ENCODE measurements around the gene CACNA1D.

Gene CACNA1D

DNA sequence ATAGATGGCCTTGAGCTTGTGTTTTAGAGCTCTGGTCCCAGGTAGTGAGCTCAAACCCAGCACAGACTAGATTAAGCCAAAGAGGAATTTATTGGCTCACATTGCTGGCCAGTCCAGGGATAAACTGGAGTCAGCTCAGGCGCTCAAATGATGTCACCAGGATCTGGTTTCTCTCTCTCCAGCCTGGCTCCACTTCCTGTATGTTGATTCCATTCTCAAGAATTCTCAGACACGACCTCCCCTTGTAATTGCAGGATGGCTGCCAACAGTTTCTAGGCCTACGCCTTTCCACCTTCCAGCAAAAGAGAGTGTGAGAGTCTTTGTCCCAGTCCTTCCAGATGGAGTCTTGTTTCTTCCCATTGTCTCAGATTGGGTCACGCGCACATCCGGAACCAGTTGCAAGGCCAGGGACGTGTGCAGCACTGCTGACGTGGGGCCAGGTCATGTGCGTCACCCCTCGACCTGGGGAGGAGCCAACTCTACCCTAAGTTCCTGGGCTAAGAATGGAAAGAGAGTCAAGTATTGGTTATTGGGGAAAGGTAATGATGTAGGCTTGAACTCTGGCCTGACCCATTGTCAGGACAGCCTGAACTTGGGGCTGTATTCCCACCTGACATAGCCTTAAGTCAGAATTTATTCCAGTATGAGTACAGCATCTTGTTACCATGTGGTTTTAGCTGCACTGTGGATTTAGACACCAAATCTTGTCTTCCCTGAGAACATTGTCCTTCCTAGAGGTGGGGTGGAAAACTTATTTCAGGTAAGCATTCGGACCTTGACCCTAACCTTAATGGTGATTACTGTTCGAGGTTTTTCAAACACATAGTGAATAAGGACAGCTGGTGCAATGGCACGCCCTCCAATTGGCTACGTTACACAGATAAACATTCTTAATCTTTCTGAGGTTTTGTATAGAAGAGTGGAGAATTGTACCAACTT, 31.6 kb downstream of the CACNA1D start:
- H3K27ac ChIP-seq (ENCODE audit: low read depth, low read length, severe bottlenecking) = peak overlapping the region; percentile 31

DNA sequence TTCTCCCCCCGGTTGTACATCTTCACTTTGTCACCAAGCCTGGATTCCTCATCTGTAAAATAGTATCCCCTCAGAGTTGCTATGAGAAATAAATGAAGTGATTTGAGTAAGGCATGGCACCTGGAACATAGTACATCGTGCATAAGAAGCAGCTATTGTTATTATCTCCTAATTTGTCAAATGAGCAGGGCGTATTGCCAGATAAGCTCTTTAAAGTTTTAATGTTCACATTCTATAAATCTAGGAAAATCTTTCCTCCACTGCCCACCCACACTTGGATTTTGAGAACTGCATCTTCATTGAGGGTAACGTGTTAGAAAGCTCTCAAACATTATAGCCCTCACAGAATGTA, 32.3 kb downstream of the CACNA1D start:
- Histone ChIP-seq H3K9me3 (ENCODE audit: control insufficient read depth, low read length) (no peaks in the 10 kb centered on the region), H3K36me3 (ENCODE audit: control insufficient read depth, insufficient read depth, low read length) (no peaks in the 10 kb centered on the region), H3K27ac (ENCODE audit: low read depth, low read length, severe bottlenecking) (no peak overlapping the region), H3K4me3 (ENCODE audit: extremely low read depth, insufficient read depth, low read length, poor library complexity, severe bottlenecking) (no peak overlapping the region), H3K4me1 (ENCODE audit: control insufficient read depth, insufficient read depth, low read length, poor library complexity, severe bottlenecking) (no peaks in the 10 kb centered on the region)
- 71 to 100% methylated on average over 1 of the region's 4 CpGs for WGBS, 2 experiments (ENCODE audit: insufficient coverage in 2 of 2)

More for the DNA sequence above, 31.6 kb downstream of the CACNA1D start:
- H3K9me3 ChIP-seq (ENCODE audit: control insufficient read depth, low read length) = no peaks in the 10 kb centered on the region
- no peaks in the 10 kb centered on the region for H3K36me3 ChIP-seq (ENCODE audit: control insufficient read depth, insufficient read depth, low read length)
- WGBS, 2 experiments (ENCODE audit: insufficient coverage in 2 of 2) = 95 to 98% methylated on average over 8 to 12 of the region's 14 CpGs
- no peak overlapping the region for H3K4me3 ChIP-seq (ENCODE audit: extremely low read depth, insufficient read depth, low read length, poor library complexity, severe bottlenecking)
- no peaks in the 10 kb centered on the region for H3K4me1 ChIP-seq (ENCODE audit: control insufficient read depth, insufficient read depth, low read length, poor library complexity, severe bottlenecking)

DNA sequence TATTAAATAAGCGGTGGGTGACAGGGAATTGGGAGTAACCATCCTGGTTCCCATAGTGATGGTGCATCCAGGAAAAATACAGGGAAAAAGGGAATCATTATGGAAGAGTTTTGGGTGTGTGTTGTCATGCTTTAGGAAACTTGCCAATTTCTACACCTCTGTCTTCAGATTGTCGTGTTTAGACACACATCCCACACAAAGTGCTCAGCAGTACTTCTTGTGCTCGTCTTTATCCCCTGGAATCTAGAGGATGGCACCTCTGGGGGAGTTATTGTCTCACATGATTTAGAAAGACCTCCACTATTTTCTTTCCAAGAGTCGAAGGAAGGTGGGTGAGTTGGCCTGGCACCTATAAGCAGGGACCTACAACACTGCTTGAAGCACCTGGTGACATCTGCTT, 35.8 kb downstream of the CACNA1D start:
- Histone ChIP-seq H3K27ac (ENCODE audit: low read depth, low read length, severe bottlenecking) (no peak overlapping the region), H3K36me3 (ENCODE audit: control insufficient read depth, insufficient read depth, low read length) (no peaks in the 10 kb centered on the region), H3K4me1 (ENCODE audit: control insufficient read depth, insufficient read depth, low read length, poor library complexity, severe bottlenecking) (peaks cover 2% of the 10 kb centered on the region), H3K4me3 (ENCODE audit: extremely low read depth, insufficient read depth, low read length, poor library complexity, severe bottlenecking) (no peak overlapping the region), H3K9me3 (ENCODE audit: control insufficient read depth, low read length) (no peaks in the 10 kb centered on the region)
- WGBS, 2 experiments (ENCODE audit: insufficient coverage in 2 of 2) = 87 to 92% methylated on average over 1 to 2 of the region's 4 CpGs

DNA sequence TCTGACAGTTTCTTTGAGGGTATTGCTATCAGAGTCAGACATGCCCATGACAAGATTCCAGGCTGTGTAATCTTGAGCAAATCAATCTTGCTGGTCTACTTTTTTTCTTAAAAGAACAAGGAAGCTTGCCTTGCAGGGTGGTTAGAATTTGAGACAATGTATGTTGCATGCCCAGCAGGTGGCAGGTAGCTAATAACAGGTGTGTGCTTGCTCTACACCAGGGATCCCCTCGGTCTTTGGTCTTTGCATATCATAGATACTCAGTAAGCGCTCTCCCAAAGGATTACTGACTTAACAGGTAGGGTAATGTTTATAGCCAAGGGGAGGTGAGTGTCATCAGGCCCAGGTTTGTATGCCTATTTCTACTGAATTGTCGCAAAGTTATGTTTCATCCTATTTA, 37.3 kb downstream of the CACNA1D start:
- Histone ChIP-seq H3K36me3 (ENCODE audit: control insufficient read depth, insufficient read depth, low read length) (no peaks in the 10 kb centered on the region), H3K4me1 (ENCODE audit: control insufficient read depth, insufficient read depth, low read length, poor library complexity, severe bottlenecking) (peaks cover 4% of the 10 kb centered on the region), H3K9me3 (ENCODE audit: control insufficient read depth, low read length) (no peaks in the 10 kb centered on the region), H3K4me3 (ENCODE audit: extremely low read depth, insufficient read depth, low read length, poor library complexity, severe bottlenecking) (no peak overlapping the region), H3K27ac (ENCODE audit: low read depth, low read length, severe bottlenecking) (no peak overlapping the region)
- WGBS, 2 experiments (ENCODE audit: insufficient coverage in 2 of 2) = 60 to 64% methylated on average over 1 to 2 of the region's 3 CpGs

DNA sequence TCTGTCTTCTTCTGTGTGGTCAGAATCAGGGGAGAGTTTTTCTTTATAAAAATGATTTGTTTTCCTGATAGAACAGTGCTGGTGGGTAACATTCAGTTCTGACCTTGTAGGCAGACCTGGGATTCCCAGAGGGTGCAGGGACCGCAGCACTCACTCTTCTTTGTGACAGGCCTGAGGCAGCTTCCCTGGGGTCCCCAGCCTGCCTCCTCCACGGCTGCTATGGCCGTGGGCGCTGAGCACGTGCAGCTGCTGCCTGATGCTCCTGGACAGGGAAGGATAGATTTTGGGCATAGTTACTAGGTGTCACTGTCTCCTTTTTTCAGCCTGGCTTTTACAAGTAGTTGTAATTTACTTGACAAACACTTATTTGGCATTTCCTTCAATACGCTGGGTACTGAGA, 39.1 kb downstream of the CACNA1D start:
- Histone ChIP-seq H3K9me3 (ENCODE audit: control insufficient read depth, low read length) (no peaks in the 10 kb centered on the region), H3K36me3 (ENCODE audit: control insufficient read depth, insufficient read depth, low read length) (no peaks in the 10 kb centered on the region), H3K4me3 (ENCODE audit: extremely low read depth, insufficient read depth, low read length, poor library complexity, severe bottlenecking) (no peak overlapping the region), H3K27ac (ENCODE audit: low read depth, low read length, severe bottlenecking) (no peak overlapping the region), H3K4me1 (ENCODE audit: control insufficient read depth, insufficient read depth, low read length, poor library complexity, severe bottlenecking) (peaks cover 4% of the 10 kb centered on the region)
- WGBS, 2 experiments (ENCODE audit: insufficient coverage in 2 of 2) = 86 to 90% methylated on average over 1 to 2 of the region's 6 CpGs

DNA sequence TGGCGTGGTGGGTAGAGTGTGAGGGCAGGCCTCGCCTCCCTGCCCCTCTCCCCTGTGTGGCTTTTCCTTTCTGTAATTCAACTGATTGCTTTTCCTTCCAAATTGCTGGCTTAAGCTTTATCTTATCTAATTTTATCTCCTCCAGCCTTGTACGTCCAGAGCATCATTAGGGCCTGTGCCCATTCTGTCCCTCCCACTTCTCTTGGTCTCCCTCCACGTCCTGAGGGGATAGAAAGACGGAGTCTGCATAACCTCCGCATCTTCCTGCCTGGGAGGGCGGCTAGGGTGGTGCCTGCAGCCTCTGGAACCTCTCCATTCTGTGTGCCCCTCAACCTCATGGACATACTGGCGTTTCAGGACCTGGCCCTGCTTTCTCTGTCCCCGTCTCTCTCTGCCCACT, 39.8 kb downstream of the CACNA1D start:
- WGBS, 2 experiments (ENCODE audit: insufficient coverage in 2 of 2) = 81 to 90% methylated on average over 8 to 9 of the region's 9 CpGs
- Histone ChIP-seq H3K36me3 (ENCODE audit: control insufficient read depth, insufficient read depth, low read length) (no peaks in the 10 kb centered on the region), H3K4me3 (ENCODE audit: extremely low read depth, insufficient read depth, low read length, poor library complexity, severe bottlenecking) (no peak overlapping the region), H3K4me1 (ENCODE audit: control insufficient read depth, insufficient read depth, low read length, poor library complexity, severe bottlenecking) (peaks cover 4% of the 10 kb centered on the region), H3K27ac (ENCODE audit: low read depth, low read length, severe bottlenecking) (no peak overlapping the region), H3K9me3 (ENCODE audit: control insufficient read depth, low read length) (no peaks in the 10 kb centered on the region)

DNA sequence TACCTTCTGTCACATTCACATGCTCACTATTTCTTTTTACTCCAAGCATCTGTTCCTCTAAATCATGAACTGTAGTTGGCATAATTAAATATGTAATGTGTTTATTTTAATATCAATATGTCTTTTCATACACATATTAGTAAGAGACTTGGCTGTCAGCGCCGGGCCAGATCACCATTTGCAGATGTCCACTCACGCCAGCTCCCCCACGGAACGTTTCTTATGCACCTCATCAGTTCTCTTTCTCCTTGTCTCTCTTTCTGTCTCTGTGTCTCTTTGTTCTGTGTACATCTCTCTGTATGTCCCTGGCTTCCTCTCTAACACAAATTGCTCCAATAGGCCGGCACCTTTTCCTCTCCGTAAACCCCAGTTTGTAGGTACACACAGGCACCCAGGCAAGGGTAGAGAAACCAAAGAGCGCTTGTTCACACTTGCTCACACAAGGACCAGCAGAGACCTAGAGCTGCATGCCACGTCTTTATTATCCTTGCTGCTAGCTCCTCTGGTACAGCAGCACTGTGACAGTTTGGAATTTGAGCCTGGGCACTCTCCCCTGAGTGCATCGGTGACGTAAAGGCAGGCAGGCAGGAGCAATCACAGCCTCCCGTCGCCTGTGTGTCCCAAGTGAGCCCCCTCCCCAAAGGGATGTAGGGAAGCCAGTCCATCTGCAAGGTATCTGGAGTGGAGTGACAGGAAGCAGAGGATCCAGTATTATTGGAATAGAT, 40.4 kb downstream of the CACNA1D start:
- Histone ChIP-seq H3K9me3 (ENCODE audit: control insufficient read depth, low read length) (no peaks in the 10 kb centered on the region), H3K4me3 (ENCODE audit: extremely low read depth, insufficient read depth, low read length, poor library complexity, severe bottlenecking) (no peak overlapping the region), H3K36me3 (ENCODE audit: control insufficient read depth, insufficient read depth, low read length) (no peaks in the 10 kb centered on the region), H3K27ac (ENCODE audit: low read depth, low read length, severe bottlenecking) (peak overlapping the region; percentile 47), H3K4me1 (ENCODE audit: control insufficient read depth, insufficient read depth, low read length, poor library complexity, severe bottlenecking) (peaks cover 4% of the 10 kb centered on the region)
- 79% methylated on average over 12 to 13 of the region's 13 CpGs for WGBS, 2 experiments (ENCODE audit: insufficient coverage in 2 of 2)

DNA sequence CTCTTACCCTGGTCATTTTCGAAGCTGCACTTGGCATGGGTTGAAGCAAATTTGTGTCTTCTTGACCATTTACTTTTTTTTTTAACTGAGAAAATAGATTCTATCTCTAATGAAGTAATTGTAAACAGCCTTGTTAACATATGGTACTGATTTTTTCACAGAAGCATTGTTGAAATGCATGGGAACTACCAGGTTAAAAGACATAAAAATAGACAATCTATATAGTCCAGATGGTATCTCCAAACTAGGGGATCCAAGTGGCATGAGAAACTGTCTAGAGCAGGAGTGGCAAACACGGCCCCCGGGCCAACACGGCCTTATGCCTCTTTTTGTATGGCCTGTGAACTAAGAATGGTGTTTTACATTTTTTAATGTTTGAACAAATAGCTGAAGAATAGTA, 41.9 kb downstream of the CACNA1D start:
- Histone ChIP-seq H3K9me3 (ENCODE audit: control insufficient read depth, low read length) (no peaks in the 10 kb centered on the region), H3K36me3 (ENCODE audit: control insufficient read depth, insufficient read depth, low read length) (no peaks in the 10 kb centered on the region), H3K4me3 (ENCODE audit: extremely low read depth, insufficient read depth, low read length, poor library complexity, severe bottlenecking) (no peak overlapping the region), H3K27ac (ENCODE audit: low read depth, low read length, severe bottlenecking) (no peak overlapping the region), H3K4me1 (ENCODE audit: control insufficient read depth, insufficient read depth, low read length, poor library complexity, severe bottlenecking) (peaks cover 4% of the 10 kb centered on the region)
- WGBS, 2 experiments (ENCODE audit: insufficient coverage in 2 of 2) = 87 to 100% methylated on average over 3 of the region's 4 CpGs

DNA sequence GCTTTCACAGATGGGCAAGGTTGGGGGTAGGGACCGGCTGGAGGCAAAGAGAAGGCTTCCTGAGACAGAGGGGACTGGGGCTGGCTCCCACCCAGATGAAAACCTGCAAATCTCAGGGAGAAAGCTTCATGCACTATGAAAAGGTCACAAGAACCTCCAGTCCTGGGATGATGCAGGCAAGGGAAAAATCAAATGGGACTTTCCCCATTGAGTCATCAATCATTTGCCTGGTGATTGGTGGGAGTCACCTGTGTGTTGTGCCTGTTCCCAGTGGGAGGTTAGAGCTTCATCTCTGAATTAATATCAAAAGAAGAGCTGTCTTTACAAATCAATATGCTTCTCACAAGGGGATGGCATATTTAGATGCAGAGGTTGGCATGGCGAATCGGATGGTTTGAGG, 49.9 kb downstream of the CACNA1D start:
- WGBS, 2 experiments (ENCODE audit: insufficient coverage in 2 of 2) = 97 to 100% methylated on average over 3 of the region's 3 CpGs
- H3K4me3 ChIP-seq (ENCODE audit: extremely low read depth, insufficient read depth, low read length, poor library complexity, severe bottlenecking) = no peak overlapping the region
- no peaks in the 10 kb centered on the region for H3K9me3 ChIP-seq (ENCODE audit: control insufficient read depth, low read length)
- H3K4me1 ChIP-seq (ENCODE audit: control insufficient read depth, insufficient read depth, low read length, poor library complexity, severe bottlenecking) = no peaks in the 10 kb centered on the region
- H3K36me3 ChIP-seq (ENCODE audit: control insufficient read depth, insufficient read depth, low read length) = no peaks in the 10 kb centered on the region
- H3K27ac ChIP-seq (ENCODE audit: low read depth, low read length, severe bottlenecking) = no peak overlapping the region

DNA sequence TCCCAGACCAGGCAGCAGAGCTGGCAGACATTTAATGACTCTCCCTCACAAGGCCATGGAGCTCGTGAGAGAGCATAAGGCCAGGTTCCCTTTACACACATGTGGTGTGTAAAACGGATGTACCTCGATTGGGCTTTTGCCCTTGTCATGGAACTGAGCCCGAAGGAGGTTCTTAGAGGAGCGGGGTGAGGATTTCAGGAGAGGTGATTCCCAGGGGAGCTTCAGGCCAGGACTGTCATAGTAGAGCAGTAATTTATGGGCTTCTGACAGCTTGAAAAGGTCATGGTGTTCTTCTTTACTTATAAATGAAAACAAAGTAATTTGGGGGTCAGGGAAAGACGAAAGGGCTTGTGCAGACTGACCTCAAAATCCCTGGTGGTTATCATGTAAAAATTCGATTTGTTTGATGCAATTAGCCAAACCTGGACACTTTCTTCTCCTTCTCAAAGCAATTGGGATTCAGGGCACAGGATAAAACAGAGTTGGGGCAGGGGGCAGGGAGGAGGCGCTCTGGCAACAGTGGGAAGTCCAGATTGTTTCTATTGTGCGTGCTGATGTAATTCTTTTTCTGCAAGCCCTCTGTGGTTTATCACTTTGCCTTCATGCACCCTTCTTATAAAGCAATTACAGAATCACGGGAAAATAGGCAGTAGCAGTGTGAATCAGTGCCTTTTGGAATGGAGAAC, 51.0 kb downstream of the CACNA1D start:
- Histone ChIP-seq H3K27ac (ENCODE audit: low read depth, low read length, severe bottlenecking) (no peak overlapping the region), H3K4me3 (ENCODE audit: extremely low read depth, insufficient read depth, low read length, poor library complexity, severe bottlenecking) (no peak overlapping the region), H3K36me3 (ENCODE audit: control insufficient read depth, insufficient read depth, low read length) (no peaks in the 10 kb centered on the region), H3K4me1 (ENCODE audit: control insufficient read depth, insufficient read depth, low read length, poor library complexity, severe bottlenecking) (no peaks in the 10 kb centered on the region), H3K9me3 (ENCODE audit: control insufficient read depth, low read length) (no peaks in the 10 kb centered on the region)
- WGBS, 2 experiments (ENCODE audit: insufficient coverage in 2 of 2) = 92 to 93% methylated on average over 6 of the region's 10 CpGs
